ENCODE results near the gene F8. TPM values are rescaled to one million over a fixed set of nuclear protein-coding genes. Genes with fewer than 3 reads are reported as not detected.
"Not testable (repeated sequence)": the region's sequence is repeated elsewhere in the genome, so short reads cannot be mapped to it uniquely, and the experiment has no call there.

F8 gene
- total RNA-seq, 1 donor from 2014 or later: 3.9 TPM

- intact Hi-C loops (cut with micrococcal nuclease): no loop called here
Measured at GRCh38 chrX:154819771-154820341, 202.7 kb downstream of the F8 start.

- intact Hi-C loops (cut with micrococcal nuclease): no loop called here
Measured at GRCh38 chrX:154818916-154819770, 203.4 kb downstream of the F8 start.

- intact Hi-C loops (cut with micrococcal nuclease): not testable (repeated sequence)
Measured at GRCh38 chrX:154817048-154817618, 205.4 kb downstream of the F8 start.

DNA sequence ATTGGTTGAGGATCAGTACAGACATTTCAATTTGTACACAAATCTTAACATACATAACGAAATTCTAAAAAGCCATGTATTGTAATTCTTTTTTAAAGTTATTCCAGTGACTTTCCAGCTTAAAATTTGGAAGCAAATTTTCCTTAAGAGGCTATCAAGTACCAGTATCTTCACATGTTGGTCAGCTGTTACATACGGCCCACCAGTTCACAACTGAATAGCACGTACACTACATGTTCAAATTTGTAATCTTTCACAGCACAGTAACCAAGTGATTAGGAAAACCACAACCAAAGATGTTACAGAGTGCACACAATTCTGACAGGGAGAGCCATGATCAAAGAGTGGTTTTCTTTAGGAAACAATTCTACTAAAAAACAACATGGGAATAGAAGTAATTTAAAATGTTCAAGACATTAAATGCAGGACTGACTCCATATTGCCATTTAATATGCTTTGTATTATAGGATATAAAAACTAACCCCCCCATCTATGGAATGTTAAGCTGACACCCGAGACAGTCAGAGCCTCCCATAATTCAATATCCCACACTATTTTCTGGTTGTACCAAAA, 206.1 kb downstream of the F8 start:
- intact Hi-C loops (cut with micrococcal nuclease): not testable (repeated sequence)

DNA sequence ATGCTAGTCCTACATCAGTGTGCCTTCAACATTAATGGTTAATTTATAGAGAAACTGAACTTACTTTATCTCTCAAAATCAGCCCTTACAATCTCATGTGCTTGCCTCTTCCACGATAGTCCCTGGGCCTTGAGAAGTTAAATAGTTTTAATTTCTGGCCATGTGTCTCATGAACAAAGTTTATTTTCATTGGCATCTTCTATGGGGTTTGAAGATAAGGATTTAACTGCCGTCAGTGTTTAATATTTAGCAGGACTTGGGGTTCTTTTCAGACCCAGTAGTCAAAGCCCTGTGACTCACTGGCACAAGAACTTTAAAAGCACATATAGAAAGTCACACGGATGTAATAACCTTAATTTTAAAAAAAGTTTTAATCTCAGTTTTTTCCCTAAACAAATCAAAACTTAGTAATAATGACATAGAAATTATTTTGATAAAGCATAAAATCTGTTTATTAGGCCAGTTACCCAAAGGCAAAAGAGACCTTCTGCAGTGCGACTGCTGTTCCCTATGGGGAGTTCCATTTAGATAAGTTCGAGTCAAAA, 207.2 kb downstream of the F8 start:
- intact Hi-C loops (cut with micrococcal nuclease): no loop called here

DNA sequence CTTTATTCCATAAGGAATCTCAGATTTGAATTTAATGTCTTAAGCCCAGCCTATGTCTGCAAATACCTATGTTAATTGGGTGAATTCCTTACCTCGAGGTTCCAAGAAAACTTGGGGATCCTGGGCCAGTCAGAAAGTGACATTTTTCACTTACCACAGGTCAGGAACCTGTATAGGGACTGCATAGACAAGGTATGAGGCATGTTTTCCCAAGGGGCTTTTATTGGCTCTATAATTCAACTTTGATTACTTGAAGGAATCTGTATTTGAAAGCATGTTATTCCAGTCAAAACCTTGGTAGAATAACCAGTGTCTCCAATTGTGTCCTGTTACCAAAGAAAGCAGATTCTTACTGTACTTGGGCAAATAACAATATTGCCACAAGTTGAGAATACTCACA, 208.7 kb downstream of the F8 start:
- intact Hi-C loops (cut with micrococcal nuclease): no loop called here

- intact Hi-C loops (cut with micrococcal nuclease): no loop called here
Measured at GRCh38 chrX:154812341-154813101, 210.0 kb downstream of the F8 start.

GRCh38 chrX:154809939-154810665, 212.4 kb downstream of the F8 start:
- intact Hi-C loops (cut with micrococcal nuclease): no loop called here

GRCh38 chrX:154806837-154807501, 215.6 kb downstream of the F8 start:
- intact Hi-C loops (cut with micrococcal nuclease): no loop called here

DNA sequence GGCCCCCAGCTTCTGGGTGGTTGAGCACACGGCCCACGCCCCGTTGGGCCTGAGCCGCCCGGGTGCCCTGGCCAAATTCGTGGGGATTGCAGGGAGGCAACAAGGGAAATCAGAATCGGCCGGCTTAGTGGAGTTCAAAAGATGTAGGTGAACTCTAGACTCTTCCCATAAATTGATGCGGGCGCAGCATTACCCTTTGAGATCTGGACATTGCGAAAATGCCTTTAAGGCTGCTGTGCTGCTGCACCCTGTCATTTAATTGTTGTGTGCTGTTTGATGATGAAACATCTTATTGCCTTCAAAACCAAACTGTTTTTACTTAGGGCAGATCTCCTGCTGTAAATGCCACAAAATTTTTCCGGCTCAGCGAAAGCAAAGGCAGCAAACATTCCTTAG, 216.8 kb downstream of the F8 start:
- intact Hi-C loops (cut with micrococcal nuclease): loop anchor here (1.0 to 2.0 kb wide), 5 partner anchors 21 to 459 kb away; partner anchors contain the start of genes BRCC3, CMC4, DKC1 and MTCP1

GRCh38 chrX:154804957-154805695, 217.4 kb downstream of the F8 start, which contains the start of gene MPP1:
Gene MPP1, minus strand, starts transcription at chrX:154805485. Its CDS starts 112 bp downstream, at chrX:154805373.
- intact Hi-C loops (cut with micrococcal nuclease): loop anchor here (1.0 to 2.0 kb wide), 5 partner anchors 22 to 459 kb away; partner anchors contain the start of genes BRCC3, CMC4, DKC1 and MTCP1

- intact Hi-C loops (cut with micrococcal nuclease): loop anchor here (2.0 kb wide), 2 partner anchors 22 to 36 kb away; no protein-coding TSS in a partner anchor
Measured at GRCh38 chrX:154804261-154804956, 218.1 kb downstream of the F8 start.

DNA sequence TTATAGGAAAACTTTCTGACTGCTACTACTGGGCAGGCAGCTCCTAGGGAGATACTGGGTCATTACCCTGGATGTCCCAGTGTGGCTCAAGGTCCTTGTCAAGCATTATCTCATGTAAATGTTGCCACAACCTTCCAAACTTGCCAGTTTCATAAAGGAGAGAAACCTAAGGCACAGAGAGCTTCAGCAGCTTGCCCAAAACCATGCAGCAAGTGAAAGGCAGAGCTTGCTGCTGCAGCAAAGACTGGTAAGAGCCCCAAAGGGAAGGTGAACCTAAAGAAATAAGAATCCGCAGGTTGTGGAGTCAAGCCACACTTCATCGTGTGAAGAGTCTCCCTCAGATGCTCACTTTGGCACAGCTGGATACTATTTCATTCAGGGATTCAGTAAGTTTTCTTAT, 219.6 kb downstream of the F8 start:
- intact Hi-C loops (cut with micrococcal nuclease): no loop called here

- intact Hi-C loops (cut with micrococcal nuclease): loop anchor here (1.0 to 2.0 kb wide), 2 partner anchors 38 to 88 kb away; partner anchors contain the start of gene DKC1
Measured at GRCh38 chrX:154800478-154801210, 221.9 kb downstream of the F8 start.

DNA sequence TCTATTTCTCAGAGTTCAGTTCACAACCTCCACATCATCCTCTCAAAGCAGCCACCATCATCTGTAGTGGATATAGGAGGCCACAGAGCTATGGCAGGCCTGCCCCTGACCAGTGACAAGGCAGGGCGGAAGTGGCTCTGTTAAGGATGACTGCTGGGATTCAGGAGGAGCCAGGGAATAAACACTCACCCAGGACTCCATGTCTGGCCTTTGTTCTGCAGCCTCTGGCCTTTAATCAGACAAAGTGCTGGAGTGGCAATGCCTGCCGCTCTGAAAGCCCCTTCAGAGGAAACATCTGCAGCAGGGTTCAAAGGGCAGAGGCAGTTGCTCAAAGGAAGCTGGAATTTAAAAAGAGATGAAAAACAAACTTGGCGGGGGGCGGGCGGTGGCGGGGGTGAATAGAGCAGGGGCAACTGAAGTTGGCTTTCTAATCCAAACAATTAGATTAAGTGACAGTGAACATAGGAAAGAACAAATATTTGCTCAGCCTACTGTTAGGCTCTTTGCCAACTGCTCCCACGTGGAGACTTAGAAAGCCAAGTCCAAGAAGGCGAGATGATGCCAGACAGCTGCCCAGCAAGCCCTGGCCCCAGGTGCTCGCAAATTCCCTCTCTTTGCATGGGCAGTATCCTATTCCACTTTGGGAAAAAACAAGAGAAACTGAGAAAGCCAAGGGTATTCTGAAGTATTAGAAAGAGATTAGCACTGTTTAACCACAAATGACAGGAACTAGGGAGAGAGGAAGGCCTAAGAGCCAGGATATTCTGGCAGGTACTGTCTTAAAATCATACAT, 222.8 kb downstream of the F8 start:
- intact Hi-C loops (cut with micrococcal nuclease): loop anchor here (2.0 kb wide), 1 partner anchor 87 kb away; no protein-coding TSS in a partner anchor

- intact Hi-C loops (cut with micrococcal nuclease): no loop called here
Measured at GRCh38 chrX:154797006-154797405, 225.5 kb downstream of the F8 start.

Data from T-helper 1 cell treated with Interleukin-12 subunit alpha and Interleukin-12 subunit beta and Interleukin-4 antibody, amounts not matched to agents 30 ng/mL and 1 ng/mL, for 36 hours (primary cell).